NT2/D1 (cell line): Measurements from ENCODE around the gene SLC5A3.

ENCODE experiments used
- SUZ12 ChIP-seq: IDR thresholded peaks from 2 replicates; pipeline ENCODE4 v1.6.1; 2011; ENCODE audit not compliant: insufficient read length, insufficient read depth; ENCODE audit errors: extremely low read depth
- ZNF274 ChIP-seq: IDR thresholded peaks from 2 replicates; pipeline ENCODE4 v1.6.1; 2011; ENCODE audit warnings: mild to moderate bottlenecking, low read depth, low read length

- no peak for TF ChIP-seq ZNF274
- no peak for TF ChIP-seq SUZ12
Measured at GRCh38 chr21:34085129-34085528, 11.8 kb downstream of the SLC5A3 start.
